HG03571 (cell line): ENCODE results near the gene RPL38.
"Not testable (repeated sequence)": the region's sequence is repeated elsewhere in the genome, so short reads cannot be mapped to it uniquely, and the experiment has no call there.

Source experiments
- ATAC-seq: cut with Tn5 transposase; IDR thresholded peaks from one replicate; pipeline ENCODE4 v1.9.1; 2021; ENCODE audit not compliant: unreplicated experiment

RPL38 gene

GRCh38 chr17:74182041-74182723, 21.3 kb upstream of the RPL38 start:
- no peak for ATAC-seq

DNA sequence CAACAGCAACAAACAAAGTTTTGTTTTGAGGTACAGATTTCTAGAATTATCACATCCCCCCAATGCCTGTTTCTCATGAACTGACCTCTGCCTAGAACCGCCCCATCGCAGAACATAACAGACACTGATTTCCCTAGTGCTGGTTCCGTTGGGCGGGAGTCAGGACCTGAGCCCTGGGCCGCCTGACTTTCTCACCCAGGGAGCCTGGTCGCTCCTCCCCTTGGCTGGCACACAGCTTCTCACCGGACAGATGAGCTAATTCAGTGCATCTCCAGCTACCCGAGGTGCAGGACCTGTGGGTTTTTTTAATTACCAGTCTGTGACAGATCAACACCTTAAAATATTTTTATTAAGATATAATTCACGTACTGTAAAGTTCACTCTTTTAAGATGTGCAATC, 20.1 kb upstream of the RPL38 start:
- no peak for ATAC-seq

DNA sequence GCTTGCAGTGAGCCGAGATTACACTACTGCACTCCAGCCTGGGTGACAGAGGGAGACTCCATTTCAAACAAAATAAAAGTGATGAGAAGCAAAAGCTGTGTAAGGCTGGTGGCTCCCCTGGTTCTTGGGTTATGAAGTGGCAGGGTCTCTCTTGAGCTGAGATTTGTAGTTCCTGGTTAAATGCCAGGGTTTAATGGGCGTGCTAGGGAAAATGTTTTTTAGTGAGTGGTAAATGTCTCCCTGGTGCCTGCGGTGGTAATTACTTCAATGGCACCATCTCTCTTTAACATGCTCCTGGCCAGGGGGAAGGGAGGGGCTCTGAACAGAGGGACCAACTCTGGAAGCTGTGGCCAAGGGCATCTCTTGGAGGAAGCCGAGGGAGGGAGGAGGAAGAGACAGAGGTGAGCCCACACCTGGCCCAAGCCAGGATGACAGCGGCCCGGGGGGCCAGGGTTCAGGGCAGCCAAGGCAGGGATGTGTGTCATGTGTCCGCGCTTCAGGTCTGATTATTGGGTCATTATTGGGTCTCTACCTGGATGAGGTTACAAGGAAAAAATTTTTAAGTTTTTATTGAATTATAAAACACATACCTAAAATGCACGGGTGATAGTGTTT, 17.8 kb upstream of the RPL38 start:
- no peak for ATAC-seq

DNA sequence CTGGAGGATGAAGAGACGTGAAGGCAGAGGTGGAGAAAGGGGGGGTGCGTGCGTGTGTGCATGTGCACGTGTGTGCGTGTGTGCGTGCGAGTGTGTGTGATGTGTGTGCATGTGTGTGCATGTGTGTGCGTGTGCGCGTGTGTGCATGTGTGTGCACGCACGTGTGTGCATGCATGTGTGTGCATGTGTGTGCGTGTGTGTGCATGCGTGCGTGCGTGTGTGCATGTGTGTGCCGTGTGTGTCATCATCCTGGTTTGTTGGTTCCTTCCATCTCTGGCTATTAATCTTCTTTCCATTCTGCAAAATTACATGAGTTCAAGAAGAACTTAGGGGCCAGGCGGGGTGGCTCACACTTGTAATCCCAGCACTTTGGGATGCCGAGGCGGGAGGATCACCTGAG, 17.0 kb upstream of the RPL38 start:
- ATAC-seq, result no peak

DNA sequence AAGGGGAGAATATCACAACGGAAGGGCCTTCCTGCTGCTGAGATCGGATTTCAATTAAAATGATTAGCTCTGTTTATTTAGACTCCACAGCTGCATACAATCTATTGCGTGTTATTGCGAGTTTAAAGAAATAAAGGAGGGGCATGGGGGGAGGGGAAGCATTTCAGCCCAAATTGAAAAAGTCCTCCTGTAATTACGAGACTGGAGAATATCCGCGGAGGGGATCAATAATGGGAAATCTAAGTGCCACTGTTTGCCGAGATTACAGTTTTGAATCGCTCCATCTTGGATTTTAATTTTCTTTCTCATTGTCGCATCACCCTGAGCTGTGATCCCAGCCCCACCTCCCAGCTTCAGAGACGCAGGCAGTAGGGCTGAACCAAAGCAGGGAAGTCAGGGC, 15.7 kb upstream of the RPL38 start:
- no peak for ATAC-seq

- not testable (repeated sequence) for ATAC-seq
Measured at GRCh38 chr17:74188687-74189086, 14.8 kb upstream of the RPL38 start.

DNA sequence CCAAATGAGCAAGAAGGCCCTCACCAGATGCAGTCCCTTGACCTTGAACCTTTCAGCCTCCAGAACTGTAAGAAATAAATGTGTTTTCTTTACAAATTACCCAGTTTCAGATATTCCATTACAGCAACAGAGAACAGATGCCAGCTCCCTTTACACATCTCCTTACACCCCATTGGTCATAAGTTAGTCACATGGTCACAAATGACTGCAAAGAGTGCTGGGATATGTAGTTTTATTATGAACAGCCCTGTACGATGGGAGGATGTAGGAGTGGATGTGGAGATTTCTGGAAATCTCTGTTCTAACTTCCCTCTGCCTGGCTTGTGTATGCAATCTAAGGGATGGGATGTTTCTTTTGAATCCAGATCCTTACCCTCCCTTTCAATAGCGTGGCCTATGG, 13.3 kb upstream of the RPL38 start:
- ATAC-seq, result no peak

- ATAC-seq, result no peak
Measured at GRCh38 chr17:74190807-74191406, 12.6 kb upstream of the RPL38 start.

GRCh38 chr17:74192950-74193781, 10.3 kb upstream of the RPL38 start:
- no peak for ATAC-seq

GRCh38 chr17:74194682-74195081, 8.8 kb upstream of the RPL38 start:
- ATAC-seq, result no peak

GRCh38 chr17:74196541-74197317, 6.7 kb upstream of the RPL38 start:
- no peak for ATAC-seq

DNA sequence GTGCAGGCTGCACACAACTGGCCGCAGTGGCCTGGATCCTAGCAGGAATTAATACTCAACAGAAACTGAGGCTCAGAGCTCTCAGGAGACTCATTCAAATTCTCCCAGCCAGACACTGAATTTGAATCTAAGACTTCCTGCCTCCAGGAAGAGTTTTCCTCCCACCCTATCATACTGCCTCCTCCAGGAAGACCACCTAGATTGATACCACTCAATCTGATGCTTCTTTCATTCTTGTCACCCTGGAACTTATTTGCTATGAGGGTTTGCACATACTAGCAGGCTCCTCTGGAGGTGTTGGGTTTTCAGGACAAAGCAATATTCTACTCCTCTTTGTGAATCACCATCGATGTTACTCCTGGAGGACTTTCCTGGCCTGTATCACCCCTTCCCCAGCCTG, 5.7 kb upstream of the RPL38 start:
- no peak for ATAC-seq

- no peak for ATAC-seq
Measured at GRCh38 chr17:74198694-74199093, 4.8 kb upstream of the RPL38 start.

GRCh38 chr17:74199306-74200092, 4.0 kb upstream of the RPL38 start:
- ATAC-seq, result no peak

- no peak for ATAC-seq
Measured at GRCh38 chr17:74200112-74200511, 3.4 kb upstream of the RPL38 start.

DNA sequence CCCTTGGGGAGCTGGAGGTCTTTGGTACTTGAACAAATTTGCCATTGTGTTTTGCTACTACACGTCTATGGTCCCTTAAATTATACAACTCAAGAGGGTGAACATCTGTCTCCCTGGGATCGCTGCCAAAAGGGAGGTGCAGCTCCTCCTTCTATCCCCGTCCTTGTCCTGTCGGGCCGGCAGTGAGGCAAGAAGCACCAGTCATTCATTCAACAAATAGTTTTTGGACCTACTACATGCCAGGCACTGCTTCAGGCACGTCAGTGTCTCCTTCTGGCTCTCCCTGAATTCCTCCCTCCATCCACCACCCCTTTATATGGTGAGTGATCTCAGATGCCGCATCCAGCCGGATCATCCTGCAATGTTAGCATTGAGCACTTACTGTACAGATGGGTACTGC, 2.2 kb upstream of the RPL38 start:
- no peak for ATAC-seq

- ATAC-seq, result no peak
Measured at GRCh38 chr17:74201948-74202347, 1.5 kb upstream of the RPL38 start.

DNA sequence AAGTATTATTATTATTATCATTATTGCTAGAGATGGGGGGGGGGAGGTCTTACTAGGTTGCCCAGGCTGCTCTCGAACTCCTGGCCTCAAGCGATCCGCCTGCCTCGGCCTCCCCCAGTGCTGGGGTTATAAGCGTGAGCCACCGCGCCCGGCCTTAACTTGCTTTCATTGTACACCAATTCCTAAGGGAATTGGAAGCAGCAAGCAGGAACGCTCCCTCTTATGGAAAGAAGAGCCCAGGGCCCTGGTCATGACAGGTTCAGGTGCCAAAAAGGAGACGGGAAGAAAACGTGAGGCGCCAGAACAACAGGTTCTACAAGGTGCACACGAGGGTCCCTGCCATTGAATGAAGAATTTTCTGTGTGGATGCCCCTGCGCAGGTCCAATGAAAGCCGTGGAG, 540 bp upstream of the RPL38 start:
- ATAC-seq, result no peak

- ATAC-seq, result no peak
Measured at GRCh38 chr17:74204474-74204873, 996 bp downstream of the RPL38 start.

- ATAC-seq, result no peak
Measured at GRCh38 chr17:74205274-74205673, 1.8 kb downstream of the RPL38 start.
